IPS-20b (cell line): ENCODE data around the gene DDO.
"Not testable (repeated sequence)": the region's sequence is repeated elsewhere in the genome, so short reads cannot be mapped to it uniquely, and the experiment has no call there.

Experiments
- H3K27ac ChIP-seq: one replicate; pipeline ENCODE4 v1.5.1; 2013; ENCODE audit warnings: low read length
- H3K27me3 ChIP-seq: 2 replicates; pipeline ENCODE4 v1.6.1; 2013; ENCODE audit warnings: mild to moderate bottlenecking, low read length, inconsistent platforms; ENCODE audit not compliant: insufficient read depth
- H3K36me3 ChIP-seq: 2 replicates; pipeline ENCODE4 v1.6.1; 2013; ENCODE audit warnings: low read depth, mild to moderate bottlenecking, inconsistent platforms, low read length, moderate library complexity; ENCODE audit not compliant: insufficient read depth
- H3K4me1 ChIP-seq: 2 replicates; pipeline ENCODE4 v1.6.1; 2013; ENCODE audit warnings: mild to moderate bottlenecking, control low read depth, inconsistent platforms, low read length, moderate library complexity; ENCODE audit not compliant: insufficient read depth
- H3K4me3 ChIP-seq: 2 replicates; pipeline ENCODE4 v1.5.1; 2013; ENCODE audit warnings: mild to moderate bottlenecking, low read length, inconsistent platforms
- H3K9ac ChIP-seq: 2 replicates; pipeline ENCODE4 v1.6.1; 2013; ENCODE audit warnings: low read depth, mild to moderate bottlenecking, inconsistent platforms, low read length, moderate library complexity
- H3K9me3 ChIP-seq: 2 replicates; pipeline ENCODE4 v1.6.1; 2013; ENCODE audit warnings: mild to moderate bottlenecking, low read depth, low read length, inconsistent platforms; ENCODE audit not compliant: insufficient read depth

The DDO gene

GRCh38 chr6:110353457-110354001 lies 61.8 kb downstream of the DDO start:
- peak overlapping the region; percentile 25; the same call in 1 of the 2 replicates for H3K9ac ChIP-seq
- no peak overlapping the region for H3K4me3 ChIP-seq
- H3K36me3 ChIP-seq, result no peaks in the 10 kb centered on the region
- no peak overlapping the region for H3K27ac ChIP-seq
- no peaks in the 10 kb centered on the region for H3K9me3 ChIP-seq
- H3K4me1 ChIP-seq, result peaks cover 33% of the 10 kb centered on the region
- H3K27me3 ChIP-seq, result peaks cover 29% of the 10 kb centered on the region

GRCh38 chr6:110352563-110353262 lies 62.7 kb downstream of the DDO start:
- H3K4me3 ChIP-seq, result no peak overlapping the region
- H3K9ac ChIP-seq, result peak overlapping the region; percentile 25; the same call in 1 of the 2 replicates
- peaks cover 33% of the 10 kb centered on the region for H3K4me1 ChIP-seq
- no peaks in the 10 kb centered on the region for H3K36me3 ChIP-seq
- peaks cover 24% of the 10 kb centered on the region for H3K27me3 ChIP-seq
- H3K27ac ChIP-seq, result no peak overlapping the region
- no peaks in the 10 kb centered on the region for H3K9me3 ChIP-seq

DNA sequence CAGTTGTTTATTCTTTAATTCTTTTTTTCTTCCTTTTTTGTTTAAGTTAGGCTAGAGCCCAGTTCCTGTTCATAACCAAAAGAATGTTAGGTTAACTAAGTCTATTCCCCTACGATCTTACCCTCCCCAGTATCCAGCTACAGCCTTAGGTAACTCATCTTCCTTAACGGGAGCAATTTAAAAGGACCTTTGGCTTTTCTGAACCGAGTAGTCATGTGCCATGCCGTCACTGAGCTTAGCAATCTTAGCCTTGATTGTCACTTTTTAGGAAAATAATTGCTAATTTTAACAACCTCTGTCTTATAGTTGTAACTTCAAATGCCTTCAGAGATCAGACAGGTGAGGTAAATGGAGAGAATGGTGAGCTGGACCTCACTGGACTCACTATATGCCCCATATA lies 63.4 kb downstream of the DDO start:
- Histone ChIP-seq H3K4me3 (no peak overlapping the region), H3K9me3 (no peaks in the 10 kb centered on the region), H3K27me3 (peaks cover 16% of the 10 kb centered on the region), H3K27ac (no peak overlapping the region), H3K9ac (no peak overlapping the region), H3K4me1 (peaks cover 33% of the 10 kb centered on the region), H3K36me3 (no peaks in the 10 kb centered on the region)

DNA sequence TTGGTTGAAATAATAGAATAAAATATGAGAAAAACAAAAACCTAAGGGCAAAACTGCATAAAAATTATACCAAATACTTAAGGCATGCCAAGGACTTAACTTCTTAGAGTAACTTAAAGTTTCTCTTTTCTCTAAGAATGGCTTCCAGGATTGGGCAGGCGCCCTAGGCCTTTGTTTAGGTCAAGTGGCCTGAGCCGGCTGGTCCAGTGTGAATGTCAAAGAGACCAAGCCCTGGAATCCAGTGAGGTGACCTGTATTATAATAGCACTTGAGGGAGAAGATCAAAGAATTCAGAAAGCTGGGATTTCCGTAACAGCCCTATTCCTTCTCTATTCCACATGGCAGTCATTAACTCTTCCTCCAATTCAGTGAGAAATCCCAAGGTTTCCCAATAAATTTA lies 63.8 kb downstream of the DDO start:
- no peaks in the 10 kb centered on the region for H3K36me3 ChIP-seq
- H3K27ac ChIP-seq, result no peak overlapping the region
- H3K4me1 ChIP-seq, result peaks cover 33% of the 10 kb centered on the region
- no peak overlapping the region for H3K4me3 ChIP-seq
- no peak overlapping the region for H3K9ac ChIP-seq
- H3K9me3 ChIP-seq, result no peaks in the 10 kb centered on the region
- H3K27me3 ChIP-seq, result peaks cover 12% of the 10 kb centered on the region

DNA sequence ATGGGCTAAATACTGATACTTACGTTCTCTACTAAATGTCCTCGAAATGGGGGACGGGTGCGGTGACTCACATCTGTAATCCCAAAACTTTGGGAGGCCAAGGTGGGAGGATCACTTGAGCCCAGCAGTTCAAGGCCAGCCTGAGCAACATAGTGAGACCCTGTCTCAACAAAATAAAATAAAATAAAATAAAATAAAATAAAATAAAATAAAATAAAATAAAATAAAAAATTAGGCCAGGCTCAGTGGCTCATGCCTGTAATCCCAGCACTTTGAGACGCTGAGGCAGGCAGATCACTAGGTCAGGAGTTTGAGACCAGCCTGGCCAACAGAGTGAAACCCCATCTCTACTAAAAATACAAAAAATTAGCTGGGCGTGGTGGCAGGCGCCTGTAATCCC lies 64.8 kb downstream of the DDO start:
- peaks cover 31% of the 10 kb centered on the region for H3K4me1 ChIP-seq
- H3K36me3 ChIP-seq, H3K27ac ChIP-seq, H3K9me3 ChIP-seq, H3K9ac ChIP-seq, H3K4me3 ChIP-seq, H3K27me3 ChIP-seq: not testable (repeated sequence)

- H3K4me1 ChIP-seq, result peaks cover 19% of the 10 kb centered on the region
- H3K36me3 ChIP-seq, result no peaks in the 10 kb centered on the region
- H3K9ac ChIP-seq, result no peak overlapping the region
- H3K9me3 ChIP-seq, result no peaks in the 10 kb centered on the region
- no peaks in the 10 kb centered on the region for H3K27me3 ChIP-seq
- no peak overlapping the region for H3K27ac ChIP-seq
- H3K4me3 ChIP-seq, result no peak overlapping the region
These were observed 66.2 kb downstream of the DDO start for GRCh38 chr6:110348961-110349690.

DNA sequence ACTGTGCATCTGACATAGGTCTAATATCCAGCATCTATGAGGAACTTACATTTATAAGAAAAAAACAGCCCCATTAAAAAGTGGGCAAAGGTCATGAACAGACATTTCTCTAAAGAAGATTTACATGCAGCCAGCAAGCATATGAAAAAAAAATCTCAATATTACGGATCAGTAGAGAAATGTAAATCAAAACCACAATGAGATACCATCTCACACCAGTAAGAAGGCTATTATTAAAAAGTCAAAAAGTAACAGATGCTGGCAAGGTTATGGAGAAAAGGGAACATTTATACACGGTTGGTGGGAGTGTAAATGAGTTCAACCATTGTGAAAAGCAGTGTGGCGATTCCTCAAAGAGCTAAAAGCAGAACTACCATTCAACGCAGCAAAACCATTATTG lies 70.3 kb downstream of the DDO start:
- no peak overlapping the region for H3K9ac ChIP-seq
- no peaks in the 10 kb centered on the region for H3K27me3 ChIP-seq
- no peak overlapping the region for H3K27ac ChIP-seq
- no peaks in the 10 kb centered on the region for H3K36me3 ChIP-seq
- H3K4me1 ChIP-seq, result no peaks in the 10 kb centered on the region
- H3K9me3 ChIP-seq, result no peaks in the 10 kb centered on the region
- no peak overlapping the region for H3K4me3 ChIP-seq

GRCh38 chr6:110342759-110343158 lies 72.6 kb downstream of the DDO start:
- Histone ChIP-seq H3K27ac (no peak overlapping the region), H3K4me1 (no peaks in the 10 kb centered on the region), H3K4me3 (no peak overlapping the region), H3K36me3 (no peaks in the 10 kb centered on the region), H3K9ac (no peak overlapping the region), H3K27me3 (no peaks in the 10 kb centered on the region), H3K9me3 (no peaks in the 10 kb centered on the region)
